HG02571 (cell line): ENCODE results near the gene CAPZB.

Experiments used
- ATAC-seq: cut with Tn5 transposase; IDR thresholded peaks from one replicate; pipeline ENCODE4 v1.9.1; 2021; ENCODE audit warnings: mild to moderate bottlenecking, moderate library complexity; ENCODE audit not compliant: unreplicated experiment

The CAPZB gene

DNA sequence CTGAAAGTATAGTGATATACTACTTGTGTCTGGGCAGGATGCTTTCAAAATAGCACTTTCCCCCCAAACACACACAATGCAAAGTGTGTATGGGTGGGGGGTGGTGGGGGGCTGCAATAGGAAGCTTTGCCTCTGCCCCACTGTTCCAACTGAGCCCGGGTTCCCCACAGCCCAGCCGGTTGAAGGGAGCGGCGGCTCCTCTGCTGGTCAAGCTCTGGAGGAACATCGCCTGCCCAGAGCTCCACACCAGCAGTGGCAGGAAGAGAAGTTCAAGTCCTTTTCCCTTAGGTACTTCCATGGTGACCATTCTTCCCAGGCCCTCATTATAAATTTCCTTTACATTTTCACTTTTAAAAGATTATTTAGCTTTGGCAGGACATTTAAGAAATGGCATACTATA, 74.9 kb downstream of the CAPZB start:
- no peak for ATAC-seq

DNA sequence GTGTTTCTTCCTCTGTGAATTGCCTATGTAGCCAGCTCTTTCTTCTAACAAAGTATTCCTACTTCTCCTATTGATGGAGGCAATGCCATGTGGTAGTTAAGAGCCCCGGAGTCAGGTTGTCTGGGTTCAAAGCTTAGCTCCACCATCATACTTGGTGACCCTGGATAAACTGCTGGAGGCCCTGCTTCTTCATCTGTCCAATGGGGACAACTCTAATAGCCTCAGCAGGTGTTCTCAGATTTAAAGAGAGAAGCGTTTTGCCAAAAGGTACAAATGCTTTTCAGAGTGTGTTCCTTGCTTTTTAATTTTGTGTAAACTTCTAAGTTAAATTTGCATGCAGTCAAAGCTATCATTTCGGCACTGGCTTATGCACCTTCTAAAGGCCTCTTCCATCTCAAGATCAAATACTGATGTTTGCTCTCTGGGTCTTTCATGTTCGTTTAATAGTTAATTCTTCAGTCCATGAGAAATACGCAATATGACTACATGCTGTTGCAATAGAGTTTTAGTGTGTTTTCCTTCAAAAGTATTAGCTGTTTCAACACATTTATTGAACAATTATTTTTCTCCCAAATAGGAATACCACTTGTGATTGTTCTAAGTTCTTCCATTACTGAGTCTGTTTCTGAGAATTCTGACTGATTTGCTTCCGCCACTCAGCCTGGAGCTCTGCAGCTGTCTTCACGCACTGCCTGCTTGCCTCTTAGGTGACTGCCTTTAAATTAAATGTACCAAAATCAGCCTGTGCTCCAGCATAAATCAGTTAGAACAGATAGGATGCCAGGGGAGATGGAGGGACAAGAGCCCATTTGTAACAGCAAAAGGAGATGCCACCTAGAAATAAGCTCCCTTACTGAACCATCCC, 75.6 kb downstream of the CAPZB start:
- no peak for ATAC-seq

DNA sequence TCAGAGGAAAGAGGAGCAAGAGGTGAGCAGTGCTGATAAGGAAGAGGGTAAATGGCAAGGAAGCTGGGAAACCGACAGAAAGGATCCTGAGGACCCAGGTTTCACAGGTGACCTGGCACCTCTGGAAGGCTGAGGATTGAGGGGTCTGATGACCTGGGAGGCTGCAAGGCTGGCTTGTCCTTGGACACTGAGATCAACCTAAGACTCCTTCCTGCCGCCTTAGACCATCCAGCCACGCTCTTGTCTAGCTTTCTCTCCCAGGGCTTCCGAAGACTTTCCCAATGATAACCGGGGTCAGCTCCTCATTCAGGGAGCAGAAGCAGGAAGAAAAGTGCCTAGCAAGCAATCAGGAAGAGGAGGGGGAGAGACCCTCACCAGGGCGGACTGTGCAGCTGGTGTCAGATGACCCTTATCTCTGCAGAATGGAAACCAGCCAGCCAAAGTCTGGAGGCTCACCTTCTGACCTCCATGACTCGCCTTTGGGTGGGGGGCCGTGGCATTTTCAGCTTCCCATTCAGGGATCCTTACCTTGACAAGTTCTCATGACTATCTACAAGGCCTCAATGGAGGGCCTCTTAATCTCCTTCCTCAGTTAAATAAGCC, 77.7 kb downstream of the CAPZB start:
- no peak for ATAC-seq

DNA sequence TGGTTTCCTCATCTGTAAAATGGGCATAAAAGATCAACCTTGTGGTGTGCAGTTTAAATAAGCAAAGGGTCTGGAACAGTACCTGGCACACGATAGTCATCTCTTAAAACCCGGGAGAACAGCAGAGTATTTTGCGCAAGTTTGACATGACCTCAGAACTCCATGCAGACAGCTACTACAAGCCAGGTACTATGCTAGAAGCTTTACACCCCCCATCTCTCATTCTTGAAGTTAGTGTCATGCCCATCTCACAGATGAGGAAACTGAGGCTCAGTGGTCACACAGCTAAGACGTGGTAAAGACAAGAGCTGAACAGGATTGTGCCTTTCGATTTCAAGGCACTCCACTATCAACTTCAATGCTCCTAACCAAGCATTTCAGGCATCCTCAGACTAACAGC, 78.7 kb downstream of the CAPZB start:
- ATAC-seq: no peak

DNA sequence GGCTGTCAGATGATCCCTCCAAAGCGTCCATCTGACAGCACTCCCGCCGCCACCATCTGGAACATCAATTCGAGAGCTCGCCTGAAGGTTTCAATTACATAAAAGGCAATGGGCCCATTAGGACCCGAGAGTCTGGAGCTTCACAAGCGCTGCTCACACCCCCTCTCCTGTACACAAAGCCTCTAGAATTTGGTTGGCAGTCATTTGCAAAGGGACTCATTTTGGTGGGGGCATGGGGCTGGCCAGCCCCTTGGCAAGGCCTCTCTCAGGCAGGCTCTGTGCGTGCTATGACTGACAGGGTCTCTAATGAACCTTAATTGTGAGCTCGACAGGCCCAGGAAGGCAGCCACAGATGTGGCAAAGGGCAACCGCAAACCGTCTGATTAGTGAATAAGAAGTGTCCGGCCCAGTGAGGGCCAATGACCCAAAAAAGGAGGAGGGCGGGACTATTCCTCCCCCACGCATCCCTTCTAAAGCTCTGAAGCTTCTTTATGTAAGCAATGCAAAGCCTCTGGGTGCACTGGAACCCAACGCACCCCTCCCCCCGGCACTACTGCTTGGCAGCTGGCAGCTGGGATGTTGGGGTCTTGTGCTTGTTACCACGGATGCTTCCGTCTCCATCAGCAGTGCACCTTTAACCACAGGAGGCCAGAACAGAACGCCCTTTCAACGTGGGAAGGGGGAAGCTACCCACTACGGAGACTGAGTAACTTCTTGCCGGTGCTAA, 79.4 kb downstream of the CAPZB start:
- ATAC-seq: no peak

DNA sequence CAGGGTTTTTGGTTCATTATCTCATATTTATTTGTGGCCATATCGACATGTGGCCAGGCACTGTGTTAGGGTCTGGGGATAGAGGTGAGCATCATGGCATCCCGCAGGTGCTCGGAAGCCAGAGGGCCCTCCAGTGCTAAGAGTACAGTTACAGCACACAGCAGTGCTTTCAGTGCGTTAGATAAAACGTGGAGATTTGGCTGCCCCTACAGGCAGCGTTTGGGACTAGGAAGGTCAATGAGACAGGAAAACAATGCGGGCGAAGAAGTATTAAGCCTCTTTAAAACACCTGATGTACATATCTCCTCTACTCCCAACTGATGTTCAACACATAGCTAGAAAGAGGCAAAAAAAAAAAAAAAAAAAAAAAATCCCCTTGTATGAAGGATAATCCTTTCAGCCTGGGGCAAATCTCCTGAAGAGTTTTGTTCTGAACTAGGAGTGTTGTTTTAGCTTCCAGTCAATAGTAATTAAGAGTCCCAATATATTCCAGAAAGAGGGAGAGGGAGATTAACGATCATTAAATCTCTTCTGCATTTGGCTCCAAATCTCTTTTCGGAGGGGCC, 80.1 kb downstream of the CAPZB start:
- ATAC-seq: no peak

DNA sequence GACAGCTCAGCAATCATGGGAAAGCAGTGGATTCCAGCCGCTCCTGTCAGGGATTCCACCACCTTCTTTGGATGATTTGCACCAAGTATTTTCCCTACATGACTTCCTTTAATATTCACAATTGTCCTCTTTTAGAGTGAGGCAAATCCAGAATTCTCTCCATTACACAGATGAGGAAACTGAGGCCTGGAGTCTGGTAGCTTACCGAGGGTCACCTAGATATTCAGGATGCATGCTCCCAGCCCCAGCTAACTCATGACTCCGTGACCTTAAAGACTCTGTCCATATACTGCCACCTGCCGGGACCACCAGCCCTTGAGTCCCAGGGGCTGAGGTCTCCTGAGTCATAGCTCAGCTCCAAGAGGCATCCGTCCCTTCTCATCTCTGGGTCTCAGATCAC, 80.6 kb downstream of the CAPZB start:
- ATAC-seq: no peak

DNA sequence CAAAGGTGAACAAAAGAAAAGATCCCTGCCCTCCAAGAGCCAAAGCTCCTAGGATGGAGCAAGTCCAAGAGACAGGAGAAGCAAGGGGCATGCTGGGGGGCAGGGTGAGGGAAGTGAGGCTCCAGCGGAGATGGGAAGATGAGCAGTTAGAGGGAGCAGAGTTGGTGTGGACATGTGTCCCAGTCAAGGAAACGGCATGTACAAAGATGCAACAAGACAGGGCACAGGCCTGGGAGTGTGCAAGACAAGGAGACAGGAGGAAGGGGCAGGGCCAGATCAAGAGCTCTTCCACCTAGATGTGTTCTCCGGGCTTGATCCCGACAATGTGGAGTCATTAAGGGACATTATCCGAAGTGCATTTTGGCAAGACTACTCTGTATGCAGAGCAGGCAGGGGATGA, 82.1 kb downstream of the CAPZB start:
- ATAC-seq: no peak

DNA sequence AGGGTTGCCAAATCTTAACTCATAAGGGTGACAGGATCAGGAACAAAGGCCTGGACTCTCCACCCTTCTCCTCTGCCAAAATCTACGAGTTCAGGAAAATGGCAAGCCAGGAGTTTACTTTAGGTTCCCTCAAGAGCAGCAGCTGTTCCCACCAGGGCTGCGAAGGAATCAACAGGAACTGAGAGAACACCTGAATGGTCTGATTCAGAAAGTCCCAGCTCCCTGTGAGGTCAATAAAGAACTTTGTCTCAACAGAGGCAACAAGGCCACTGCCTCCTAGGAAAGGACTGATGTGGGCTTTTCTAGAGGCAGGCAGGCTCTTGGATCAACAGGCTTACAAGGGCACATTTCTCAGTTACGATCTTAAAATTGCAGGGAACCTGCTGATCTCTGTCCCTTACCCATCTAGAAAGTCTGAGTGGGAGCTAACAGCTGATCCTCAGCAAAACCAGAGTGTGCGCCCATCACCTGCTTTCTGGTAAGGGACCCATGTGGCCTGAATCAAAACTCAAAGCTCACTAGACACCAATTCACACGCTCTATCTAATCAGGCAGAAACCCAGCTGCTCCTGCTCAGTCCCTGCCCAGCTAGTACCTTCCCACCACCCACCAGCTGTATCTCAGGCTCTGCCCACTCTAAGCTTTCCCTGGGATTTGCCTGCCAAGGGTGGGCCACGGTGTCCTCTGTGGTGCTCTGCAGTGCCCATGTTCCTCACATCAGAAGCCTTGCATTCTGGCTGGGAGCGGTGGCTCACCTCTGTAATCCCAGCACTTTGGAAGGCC, 83.1 kb downstream of the CAPZB start:
- no peak for ATAC-seq

DNA sequence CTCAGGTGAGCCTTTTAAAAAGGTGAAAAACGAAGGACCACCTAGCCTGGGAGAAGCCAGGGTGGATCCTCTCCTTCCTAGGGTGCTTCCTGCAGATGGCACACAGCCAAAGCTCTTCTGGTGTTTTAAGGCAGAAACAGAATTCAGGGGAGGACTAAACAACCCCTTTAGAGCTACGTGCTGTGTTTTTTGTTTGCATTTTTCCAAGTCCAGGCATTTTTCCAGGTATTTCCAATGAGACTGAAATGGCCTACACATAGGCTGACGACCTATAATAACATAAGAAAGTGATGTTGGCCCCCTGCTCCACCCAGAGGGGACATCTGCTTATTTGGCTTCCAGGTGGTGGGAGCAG, 83.8 kb downstream of the CAPZB start:
- ATAC-seq: no peak

DNA sequence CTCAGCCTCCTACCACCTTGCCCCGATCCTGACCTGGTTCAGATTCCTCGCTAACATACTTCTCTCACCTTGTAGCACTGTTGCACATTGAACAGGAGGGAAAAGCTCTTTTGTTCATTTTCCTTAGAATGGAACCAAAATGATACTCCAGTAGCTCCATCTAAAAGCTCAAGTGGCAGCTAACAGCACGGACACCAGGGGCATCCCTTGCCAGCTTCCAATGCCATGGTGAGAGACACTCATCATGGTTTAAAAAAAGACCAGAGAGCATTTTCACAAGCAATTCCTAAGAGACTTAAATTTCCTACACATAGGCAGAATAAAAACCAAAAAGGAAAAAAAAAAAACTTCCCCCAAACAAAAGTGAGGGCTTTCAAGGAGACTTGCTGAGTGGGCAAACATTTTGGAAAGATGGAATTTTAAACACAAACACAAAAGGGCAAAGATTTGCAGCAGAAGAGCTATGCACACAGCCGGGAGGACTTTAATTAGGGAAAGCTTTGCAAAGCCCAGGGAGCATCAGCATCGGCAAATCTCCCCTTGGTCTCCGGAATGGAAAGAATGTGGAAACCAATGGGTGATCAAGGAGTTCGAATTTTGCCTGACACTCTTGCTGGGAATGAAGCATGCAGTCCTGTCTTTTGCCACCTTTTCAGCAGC, 84.3 kb downstream of the CAPZB start:
- ATAC-seq: no peak

DNA sequence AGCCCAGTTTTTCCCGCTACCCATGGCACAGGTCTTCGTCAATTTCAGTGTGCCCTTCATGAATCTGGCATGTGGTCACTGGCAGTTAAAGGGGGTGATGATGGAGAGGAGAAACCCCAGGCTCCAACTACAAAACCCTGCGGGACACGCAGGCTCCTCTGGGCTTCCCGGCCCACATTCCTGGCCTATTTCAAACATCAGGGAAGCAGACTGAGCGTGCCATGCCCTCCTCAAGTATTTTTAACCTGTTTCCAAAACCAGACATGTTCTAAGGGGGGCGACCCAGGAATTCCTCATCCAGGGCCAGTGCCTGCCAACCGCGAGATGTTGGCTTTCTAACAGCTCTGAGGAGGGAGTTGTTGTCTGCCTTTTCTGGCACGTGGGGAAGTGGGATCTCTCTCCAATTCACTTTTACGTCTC, 85.1 kb downstream of the CAPZB start:
- no peak for ATAC-seq

DNA sequence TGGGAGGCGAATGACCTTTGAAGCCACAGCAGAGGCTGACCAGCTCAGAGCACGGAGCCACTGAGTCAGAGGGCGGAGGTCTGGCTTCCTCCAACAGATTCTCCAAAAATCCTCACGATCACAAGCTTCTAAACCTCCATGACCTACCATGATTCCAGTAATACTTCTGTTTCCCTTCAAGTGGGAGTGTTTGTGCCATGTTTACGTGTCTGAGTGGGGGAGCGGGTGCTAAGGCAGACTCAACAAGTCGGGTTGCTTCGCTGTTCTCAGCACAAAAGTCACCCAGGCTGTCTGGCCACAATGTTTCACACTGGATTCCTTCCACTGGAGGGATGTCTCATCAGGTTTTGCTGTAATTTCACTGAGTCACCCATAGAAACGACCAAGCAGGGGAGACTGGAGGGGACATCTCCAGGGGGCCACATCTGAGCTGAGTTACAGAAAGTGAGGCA, 87.0 kb downstream of the CAPZB start:
- ATAC-seq: no peak

DNA sequence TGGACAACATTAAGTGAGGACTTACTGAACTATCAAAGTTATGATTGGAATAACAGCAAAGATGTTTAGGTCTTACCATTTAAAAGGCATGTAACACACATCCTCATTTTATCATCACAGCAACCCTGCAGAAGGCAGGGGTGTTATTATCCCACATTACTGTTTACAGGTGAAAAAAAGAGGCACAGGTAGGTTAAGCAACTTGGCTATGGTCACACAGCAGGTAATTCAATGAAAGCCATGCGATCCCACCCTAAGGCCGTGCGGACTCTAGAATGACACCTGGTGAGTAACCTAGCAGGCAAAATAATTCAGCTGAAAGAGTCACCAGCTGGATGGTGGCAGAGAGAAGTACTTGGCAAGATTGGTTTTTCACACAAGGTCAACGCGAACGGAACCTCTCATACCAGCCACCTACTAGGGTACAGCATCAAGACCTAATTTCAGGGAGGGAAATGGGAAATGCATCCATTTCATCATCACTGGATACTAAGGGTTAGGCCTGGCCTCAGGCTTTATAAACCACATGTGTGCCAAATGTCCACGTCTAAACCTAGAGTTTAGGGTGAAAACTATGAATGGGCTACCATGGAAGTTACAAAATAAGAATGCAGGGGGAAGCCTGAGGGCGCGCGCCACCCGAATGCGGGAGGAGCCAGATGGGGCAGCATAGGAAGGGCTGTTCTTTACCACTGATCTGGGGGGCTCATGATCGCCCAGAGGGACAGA, 88.0 kb downstream of the CAPZB start:
- no peak for ATAC-seq

DNA sequence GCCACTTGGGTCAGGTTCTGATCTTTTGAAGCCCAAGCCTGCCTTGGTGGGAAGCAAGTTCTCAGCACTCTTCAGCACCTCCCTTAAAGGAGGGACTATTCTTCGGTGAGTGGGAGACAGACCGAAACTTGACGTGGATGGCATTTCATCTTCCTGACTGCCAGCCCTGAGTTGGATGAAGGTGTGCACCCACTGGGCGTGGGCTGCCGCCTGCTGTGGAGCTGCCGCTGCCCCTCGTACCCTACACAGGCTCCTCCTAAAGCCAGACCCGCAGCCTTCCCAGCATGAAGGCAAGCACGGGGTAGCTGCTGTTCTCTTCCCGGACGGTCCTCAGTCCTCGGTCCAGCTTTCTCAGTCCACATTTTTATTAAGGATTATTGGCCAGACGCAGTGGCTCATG, 89.1 kb downstream of the CAPZB start:
- no peak for ATAC-seq

DNA sequence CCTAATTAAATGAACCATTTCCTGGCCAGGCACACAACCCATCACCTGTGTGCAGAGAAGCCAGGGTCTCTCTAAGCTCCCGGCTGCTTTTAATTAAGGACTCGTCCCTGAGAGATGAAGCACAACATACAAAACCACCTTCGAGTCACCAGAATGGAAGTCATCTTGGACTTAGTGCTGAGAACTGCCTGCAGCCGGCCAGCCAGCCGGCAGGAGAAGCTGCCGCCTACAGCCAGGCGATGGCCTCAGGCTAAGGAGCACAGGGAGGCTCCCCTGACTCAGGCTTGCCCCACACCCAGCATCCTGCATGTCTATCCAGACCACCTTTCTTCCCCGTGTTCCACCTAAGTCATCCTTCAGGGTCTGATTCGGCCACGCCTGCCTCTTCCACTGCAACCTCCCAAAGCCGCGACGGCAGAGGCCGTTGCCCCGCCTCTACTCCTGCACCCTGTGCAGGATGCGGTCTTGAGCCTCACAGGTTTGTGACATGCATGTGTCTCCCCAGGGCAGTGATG, 89.6 kb downstream of the CAPZB start:
- ATAC-seq: no peak

DNA sequence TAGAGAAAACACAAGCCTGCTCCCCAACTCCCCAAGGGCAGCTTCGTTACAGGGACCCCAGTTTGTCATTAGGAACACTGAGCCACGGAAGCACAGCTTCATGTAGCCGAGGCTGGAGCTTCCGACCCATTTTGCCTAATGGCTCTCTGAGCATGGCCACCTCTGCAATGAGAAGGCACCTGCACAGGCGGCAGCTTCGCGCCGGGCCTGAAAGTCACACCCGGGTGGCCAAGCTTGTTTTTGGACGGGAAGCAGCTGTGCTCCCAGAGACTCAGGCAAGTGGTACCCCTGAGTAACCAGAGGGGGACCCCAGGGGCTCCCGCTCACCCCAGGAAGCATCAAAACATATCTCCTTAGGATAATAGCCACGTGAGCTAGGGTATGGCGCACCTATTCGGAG, 92.3 kb downstream of the CAPZB start:
- no peak for ATAC-seq

DNA sequence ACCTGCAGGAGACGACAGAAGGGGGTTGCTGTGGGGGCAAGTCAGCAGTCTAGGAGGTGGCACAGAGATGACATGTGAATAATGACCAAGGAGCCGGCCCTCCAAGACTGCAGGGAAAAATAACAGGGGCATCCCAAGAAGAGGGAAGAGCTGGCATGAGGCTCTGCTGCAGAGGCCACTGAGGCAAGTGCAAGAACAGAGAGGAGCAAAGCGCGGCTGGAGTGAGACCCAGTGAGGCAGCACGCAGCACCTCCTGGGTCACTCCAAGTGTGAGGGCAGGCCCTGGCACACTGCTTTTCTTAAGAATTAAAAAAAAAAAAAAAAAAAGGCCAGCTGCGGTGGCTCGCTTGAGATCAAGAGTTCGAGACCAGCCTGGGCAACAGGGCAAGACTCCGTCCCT, 93.1 kb downstream of the CAPZB start:
- ATAC-seq: no peak

DNA sequence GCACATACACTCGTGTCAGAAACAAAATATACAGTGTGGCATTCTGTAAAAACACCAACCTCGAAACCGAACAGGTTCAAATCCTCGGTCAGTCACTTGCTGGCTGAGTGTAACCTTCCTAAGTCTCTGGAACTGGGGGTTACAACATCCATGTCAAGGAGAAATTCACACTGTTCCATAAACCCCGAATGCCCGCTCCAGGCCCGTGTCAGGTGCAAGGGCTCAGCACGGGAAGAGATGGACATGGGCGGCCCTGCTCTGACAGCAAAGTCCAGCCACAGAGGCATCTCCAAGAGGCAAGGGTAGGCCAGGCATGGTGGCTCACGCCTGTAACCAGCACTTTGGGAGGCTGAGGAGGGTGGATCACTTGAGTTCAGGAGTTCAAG, 93.8 kb downstream of the CAPZB start:
- ATAC-seq: no peak
